SW 1271 (cell line): ENCODE results near the gene TRIM17.

Source experiments
- DNase-seq, 2 experiments: peaks; one replicate each; lab custom pipeline; 2025; lab: John Stamatoyannopoulos, UW

TRIM17 gene

DNA sequence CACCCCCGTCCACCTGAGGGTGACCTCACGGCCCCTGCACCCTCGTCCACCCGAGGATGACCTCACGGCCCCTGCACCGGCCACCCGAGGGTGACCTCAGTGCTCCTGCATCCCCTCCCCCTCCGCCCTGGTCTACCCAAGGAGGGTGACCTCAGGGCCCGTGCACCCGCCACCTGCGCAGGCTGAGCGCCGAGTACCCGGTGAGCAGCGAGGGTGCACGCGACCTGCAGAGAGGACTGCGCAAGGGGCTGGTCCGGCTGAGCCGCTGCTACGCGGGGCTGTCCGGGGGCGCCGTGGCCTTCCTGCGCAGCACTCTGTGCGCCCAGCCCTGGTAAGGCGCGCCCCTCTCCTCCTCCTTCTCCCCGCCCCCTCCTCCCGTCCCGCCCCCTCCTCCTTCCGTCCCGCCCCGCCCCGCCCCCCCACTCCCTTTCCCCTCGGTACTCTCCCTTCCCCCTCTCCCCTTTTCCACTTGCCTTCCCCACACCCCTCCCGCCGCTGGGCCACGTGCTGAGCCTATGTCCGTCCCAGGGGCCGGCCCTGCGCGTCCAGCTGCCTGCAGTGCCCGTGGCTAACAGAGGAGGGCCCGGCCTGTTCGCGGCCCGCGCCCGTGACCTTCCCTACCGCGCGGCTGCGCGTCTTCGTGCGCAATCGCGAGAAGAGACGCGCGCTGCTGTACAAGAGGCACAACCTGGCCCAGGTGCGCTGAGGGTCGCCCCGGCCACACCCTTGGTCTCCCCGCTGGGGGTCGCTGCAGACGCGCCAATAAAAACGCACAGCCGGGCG is 38.4 kb downstream of the TRIM17 start:
- peak in 1 of 2 experiments; percentile 12 for DNase-seq

DNA sequence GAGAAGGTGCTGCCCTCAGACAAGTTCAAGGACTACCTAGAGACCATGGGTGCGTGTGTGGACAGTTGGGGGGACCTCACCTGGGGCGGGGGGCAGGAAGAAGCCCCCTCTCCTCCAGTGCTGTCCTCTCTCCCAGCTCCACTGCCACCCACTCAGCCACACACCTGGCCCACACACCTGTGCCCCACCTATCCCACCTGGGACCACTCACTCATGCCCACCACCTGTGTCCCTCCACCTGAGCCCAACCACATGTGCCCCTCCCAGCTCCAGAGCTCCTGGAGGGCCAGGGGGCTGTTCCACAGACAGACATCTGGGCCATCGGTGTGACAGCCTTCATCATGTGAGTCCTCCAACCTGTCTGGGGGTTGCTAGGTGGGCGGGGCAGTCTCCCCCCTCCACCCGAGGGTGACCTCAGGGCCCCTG is 39.0 kb downstream of the TRIM17 start:
- no peak for DNase-seq

DNA sequence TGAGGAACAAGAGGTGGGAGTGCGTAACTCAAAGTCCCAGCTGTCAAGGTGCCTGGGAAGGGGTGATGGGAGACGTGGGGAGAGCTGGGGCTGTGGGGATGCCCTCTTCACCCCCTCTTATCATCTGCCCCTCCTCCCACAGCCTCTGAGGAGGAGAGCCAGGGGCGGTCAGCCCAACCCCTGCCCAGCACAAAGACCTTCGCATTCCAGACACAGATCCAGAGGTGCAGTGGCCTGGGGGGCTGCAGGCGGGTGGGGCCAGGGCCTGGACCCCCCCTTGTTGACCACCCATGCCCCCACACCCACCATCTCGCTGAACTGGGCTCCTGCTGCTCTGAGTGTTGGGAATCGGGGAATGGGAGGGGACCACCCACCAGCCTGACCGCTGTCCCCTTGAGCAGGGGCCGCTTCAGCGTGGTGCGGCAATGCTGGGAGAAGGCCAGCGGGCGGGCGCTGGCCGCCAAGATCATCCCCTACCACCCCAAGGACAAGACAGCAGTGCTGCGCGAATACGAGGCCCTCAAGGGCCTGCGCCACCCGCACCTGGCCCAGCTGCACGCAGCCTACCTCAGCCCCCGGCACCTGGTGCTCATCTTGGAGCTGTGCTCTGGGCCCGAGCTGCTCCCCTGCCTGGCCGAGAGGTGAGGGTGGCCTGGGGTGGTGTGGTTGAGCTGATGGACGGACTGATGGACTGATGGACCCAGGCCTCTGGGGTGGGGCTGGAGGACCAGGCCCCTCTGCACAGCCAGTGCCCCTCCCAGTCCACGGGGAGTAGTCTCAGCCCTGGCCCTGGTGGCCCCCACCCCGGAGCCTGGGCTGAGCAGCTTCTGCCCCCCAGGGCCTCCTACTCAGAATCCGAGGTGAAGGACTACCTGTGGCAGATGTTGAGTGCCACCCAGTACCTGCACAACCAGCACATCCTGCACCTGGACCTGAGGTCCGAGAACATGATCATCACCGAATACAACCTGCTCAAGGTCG is 39.7 kb downstream of the TRIM17 start:
- DNase-seq = no peak

DNA sequence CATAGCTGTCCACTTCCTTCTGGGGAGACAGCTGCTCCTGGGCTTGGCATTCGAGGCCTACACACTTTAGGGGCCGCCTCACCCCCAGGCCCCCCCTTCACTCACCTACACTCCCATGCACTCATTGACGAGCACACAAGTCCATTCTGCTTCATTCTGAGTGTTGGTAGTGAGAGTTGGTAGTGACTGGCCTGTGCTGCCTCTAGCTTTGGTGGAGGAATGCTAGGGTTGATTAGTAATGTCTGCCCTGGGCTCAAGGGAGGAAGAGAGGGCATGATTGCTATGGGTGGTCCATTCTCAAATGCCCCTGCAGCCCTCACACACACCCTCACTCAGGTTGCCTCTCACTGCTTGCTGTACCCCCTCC is 40.4 kb downstream of the TRIM17 start:
- no peak for DNase-seq

DNA sequence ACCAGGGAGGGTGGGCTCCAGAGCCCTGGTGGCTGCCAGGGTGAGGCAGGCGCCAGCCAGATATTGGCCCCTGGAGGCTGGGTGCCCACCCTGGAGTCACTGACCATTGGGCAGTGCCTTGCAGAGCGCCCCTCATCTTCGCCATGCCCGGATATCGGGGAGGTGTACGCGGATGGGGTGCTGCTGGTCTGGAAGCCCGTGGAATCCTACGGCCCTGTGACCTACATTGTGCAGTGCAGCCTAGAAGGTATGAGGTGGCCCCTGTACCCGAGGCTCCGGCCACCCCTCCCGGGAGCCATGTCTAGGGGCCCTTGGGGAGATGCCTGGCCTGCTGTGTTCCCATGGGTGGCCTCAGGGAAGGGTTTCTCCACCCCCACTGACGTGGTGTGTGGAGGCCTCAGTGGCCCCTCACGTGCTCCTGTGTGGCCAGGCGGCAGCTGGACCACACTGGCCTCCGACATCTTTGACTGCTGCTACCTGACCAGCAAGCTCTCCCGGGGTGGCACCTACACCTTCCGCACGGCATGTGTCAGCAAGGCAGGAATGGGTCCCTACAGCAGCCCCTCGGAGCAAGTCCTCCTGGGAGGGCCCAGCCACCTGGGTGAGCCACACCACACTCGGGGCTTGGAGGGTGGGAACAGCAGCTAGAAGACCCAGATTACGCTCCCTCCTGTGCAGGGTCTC is 40.9 kb downstream of the TRIM17 start:
- no peak for DNase-seq

DNA sequence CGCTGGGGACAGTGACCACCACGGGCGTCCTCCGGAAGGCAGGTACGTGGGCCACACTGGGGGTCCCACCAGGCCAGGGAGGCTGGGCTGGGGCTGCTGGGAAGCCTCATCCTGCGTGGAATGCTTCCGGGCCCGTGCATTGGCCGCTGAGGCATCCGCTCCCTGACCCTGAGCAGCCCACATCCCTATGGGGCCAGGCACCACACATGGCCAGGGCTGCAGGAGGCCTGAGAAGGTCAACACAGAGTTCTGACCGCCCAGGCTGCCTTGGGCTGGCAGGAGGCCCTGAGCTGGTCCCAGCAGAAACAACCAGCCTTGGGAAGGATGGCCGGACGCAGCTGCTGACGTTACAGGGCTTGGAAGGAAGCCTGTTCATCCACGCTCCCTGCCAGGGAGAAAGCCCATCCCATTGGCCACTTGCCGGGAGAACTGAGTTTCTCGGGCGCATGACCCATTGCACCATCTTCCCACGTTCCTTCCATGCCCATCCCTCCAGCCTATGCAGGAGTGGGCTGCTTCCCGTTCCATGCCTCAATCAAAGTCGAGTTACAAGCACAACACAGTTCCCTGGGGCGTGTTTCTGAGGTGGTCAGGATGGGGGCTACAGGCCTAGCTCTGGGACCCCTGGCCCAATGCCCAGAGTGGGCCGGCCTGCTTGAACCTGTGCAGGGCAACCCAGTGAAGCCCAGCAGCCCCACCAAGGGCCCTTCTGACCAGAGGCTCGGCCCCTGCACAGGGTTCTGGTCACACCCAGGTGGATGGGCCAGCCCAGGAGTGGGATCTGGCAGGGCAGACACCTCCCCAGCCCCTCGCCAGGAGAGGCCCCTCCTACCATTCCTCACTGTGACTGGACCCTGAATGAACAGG is 41.7 kb downstream of the TRIM17 start:
- DNase-seq = no peak

DNA sequence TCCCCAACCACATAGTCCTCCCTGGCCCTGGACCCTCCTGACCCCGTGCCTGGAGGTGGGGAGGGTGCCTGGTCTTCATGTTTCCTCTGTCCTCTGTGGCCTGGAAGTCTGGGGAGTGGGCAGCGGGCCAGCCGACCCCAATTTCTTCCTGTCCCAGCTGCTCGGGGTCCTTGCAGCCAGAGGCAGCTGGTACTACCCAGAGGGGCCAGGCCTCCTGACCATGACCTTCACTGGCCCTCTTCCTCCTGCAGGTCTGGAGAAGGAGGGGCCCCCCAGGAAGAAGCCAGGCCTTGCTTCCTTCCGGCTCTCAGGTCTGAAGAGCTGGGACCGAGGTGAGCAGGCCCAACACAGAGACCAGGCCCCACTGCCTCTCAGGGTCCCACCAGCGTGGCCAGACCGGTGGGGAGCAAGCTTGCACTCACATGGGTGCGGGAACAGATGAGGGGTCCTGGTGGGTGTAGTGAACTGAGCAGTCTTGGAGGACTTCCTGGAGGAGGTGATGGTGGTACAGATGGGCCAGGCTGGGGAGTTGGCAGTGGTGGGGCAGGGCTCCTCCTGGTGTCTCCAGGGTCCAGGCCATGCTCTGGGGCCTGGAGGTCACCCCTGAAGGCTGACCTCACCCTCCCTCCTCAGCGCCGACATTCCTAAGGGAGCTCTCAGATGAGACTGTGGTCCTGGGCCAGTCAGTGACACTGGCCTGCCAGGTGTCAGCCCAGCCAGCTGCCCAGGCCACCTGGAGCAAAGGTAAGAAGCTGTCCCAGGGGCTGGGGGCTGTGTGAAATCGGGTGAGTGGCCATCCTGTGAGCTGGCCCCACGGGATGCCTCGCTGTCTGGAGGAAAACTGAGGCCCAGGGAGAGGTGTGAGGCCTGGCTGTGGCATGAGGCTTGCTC is 42.7 kb downstream of the TRIM17 start:
- DNase-seq = no peak

DNA sequence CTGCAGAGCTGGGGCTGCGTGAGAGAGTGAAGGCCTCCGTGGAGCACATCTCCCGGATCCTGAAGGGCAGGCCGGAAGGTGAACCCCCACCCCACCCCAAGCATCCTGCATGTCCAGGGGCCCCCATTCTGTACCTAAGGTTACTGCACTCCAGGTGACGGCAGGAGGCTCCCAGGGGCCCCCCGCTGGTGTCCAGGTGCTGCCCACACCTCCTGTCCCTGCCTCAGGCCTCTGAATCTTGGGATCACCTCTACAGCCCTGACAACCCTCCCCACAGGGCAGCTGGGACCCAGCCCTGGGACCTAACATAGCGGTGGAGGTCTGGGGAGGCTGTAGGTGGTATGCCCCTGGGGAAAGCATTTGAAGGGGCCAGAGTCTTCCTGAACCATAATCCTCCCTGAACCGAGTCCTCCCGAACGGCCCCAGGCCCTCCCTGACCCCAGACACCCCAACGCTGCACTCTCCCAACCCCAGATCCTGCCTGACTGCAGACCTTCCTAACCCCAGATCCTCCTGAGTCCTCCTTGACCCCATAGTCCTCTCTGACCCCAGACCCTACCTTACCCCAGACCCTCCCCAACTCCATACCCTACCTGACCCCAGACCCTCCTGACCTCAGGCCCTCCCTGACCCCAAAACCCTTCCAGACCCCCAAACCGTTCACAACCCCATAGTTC is 43.5 kb downstream of the TRIM17 start:
- DNase-seq = no peak

DNA sequence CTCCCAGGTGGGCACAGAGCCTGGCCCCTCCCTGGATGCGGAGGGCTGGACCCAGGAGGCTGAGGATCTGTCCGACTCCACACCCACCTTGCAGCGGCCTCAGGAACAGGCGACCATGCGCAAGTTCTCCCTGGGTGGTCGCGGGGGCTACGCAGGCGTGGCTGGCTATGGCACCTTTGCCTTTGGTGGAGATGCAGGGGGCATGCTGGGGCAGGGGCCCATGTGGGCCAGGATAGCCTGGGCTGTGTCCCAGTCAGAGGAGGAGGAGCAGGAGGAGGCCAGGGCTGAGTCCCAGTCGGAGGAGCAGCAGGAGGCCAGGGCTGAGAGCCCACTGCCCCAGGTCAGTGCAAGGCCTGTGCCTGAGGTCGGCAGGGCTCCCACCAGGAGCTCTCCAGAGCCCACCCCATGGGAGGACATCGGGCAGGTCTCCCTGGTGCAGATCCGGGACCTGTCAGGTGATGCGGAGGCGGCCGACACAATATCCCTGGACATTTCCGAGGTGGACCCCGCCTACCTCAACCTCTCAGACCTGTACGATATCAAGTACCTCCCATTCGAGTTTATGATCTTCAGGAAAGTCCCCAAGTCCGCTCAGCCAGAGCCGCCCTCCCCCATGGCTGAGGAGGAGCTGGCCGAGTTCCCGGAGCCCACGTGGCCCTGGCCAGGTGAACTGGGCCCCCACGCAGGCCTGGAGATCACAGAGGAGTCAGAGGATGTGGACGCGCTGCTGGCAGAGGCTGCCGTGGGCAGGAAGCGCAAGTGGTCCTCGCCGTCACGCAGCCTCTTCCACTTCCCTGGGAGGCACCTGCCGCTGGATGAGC is 44.3 kb downstream of the TRIM17 start:
- no peak for DNase-seq

DNA sequence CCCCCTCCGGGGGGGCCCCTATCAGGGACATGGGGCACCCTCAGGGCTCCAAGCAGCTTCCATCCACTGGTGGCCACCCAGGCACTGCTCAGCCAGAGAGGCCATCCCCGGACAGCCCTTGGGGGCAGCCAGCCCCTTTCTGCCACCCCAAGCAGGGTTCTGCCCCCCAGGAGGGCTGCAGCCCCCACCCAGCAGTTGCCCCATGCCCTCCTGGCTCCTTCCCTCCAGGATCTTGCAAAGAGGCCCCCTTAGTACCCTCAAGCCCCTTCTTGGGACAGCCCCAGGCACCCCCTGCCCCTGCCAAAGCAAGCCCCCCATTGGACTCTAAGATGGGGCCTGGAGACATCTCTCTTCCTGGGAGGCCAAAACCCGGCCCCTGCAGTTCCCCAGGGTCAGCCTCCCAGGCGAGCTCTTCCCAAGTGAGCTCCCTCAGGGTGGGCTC is 44.9 kb downstream of the TRIM17 start:
- no peak for DNase-seq

DNA sequence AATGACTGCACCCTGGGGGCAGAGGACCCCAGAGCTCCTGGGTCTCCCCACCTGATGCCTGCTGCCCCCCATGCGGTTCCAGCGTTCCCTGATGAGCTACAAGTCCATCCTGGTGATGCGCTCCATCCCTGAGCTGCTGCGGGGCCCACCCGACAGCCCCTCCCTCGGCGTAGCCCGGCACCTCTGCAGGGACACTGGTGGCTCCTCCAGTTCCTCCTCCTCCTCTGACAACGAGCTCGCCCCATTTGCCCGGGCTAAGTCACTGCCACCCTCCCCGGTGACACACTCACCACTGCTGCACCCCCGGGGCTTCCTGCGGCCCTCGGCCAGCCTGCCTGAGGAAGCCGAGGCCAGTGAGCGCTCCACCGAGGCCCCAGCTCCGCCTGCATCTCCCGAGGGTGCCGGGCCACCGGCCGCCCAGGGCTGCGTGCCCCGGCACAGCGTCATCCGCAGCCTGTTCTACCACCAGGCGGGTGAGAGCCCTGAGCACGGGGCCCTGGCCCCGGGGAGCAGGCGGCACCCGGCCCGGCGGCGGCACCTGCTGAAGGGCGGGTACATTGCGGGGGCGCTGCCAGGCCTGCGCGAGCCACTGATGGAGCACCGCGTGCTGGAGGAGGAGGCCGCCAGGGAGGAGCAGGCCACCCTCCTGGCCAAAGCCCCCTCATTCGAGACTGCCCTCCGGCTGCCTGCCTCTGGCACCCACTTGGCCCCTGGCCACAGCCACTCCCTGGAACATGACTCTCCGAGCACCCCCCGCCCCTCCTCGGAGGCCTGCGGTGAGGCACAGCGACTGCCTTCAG is 45.5 kb downstream of the TRIM17 start:
- no peak for DNase-seq

DNA sequence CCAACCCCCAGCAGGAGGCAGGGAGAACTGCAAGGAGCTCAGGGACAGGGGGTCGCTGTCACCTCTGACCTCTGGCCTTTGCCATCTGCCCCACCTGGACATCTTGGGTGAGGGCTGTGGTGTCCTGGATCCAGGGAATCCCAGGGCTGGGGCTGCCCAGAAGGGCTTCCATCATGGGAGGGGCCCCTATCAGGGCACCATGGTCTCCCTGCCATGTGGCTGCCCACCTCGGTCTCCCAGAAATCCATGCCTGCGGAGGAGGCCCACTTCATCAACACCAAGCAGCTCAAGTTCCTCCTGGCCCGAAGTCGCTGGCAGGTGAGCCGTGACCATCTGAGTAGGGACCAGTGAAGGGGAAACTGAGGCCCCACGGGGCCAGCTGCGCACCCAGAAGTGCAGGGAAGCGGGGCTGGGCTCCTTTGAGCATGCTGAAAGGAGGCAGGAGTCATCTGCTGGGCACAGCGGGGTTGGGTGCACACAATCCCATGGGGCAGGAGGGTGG is 46.2 kb downstream of the TRIM17 start:
- no peak for DNase-seq

DNA sequence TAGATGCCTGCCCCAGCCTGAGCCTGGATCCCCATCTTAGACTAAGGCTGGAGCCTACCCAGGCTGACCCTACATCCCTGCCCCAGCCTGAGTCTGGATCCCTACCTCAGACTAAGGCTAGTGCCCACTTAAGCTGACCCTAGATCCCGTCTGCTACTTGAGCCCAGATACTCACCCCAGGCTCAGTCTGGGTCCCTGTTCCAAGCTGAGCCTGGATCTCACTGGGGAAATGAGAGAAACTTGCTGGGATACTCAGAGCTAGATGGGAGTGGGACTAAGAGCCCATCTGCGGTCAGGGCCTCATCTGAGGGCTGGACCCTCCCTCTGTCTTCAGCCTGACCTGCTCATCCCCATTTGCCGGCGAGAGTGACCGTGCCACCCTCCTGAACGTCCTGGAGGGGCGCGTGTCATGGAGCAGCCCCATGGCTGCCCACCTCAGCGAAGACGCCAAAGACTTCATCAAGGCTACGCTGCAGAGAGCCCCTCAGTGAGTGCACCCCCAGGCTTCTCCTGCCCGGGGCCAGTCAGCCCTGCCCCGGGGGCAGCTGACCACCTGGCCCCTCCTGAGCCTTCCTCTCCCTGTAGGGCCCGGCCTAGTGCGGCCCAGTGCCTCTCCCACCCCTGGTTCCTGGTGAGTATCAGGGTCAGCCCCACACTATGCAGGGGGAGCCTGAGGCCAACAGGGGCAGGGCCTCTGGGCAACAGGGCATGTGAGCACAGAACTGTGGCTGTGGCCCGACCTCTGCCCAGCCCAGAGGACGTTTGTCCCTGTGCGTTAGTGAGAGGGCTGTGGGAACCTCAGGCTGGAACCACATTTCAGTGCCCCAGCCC is 46.8 kb downstream of the TRIM17 start:
- no peak for DNase-seq

DNA sequence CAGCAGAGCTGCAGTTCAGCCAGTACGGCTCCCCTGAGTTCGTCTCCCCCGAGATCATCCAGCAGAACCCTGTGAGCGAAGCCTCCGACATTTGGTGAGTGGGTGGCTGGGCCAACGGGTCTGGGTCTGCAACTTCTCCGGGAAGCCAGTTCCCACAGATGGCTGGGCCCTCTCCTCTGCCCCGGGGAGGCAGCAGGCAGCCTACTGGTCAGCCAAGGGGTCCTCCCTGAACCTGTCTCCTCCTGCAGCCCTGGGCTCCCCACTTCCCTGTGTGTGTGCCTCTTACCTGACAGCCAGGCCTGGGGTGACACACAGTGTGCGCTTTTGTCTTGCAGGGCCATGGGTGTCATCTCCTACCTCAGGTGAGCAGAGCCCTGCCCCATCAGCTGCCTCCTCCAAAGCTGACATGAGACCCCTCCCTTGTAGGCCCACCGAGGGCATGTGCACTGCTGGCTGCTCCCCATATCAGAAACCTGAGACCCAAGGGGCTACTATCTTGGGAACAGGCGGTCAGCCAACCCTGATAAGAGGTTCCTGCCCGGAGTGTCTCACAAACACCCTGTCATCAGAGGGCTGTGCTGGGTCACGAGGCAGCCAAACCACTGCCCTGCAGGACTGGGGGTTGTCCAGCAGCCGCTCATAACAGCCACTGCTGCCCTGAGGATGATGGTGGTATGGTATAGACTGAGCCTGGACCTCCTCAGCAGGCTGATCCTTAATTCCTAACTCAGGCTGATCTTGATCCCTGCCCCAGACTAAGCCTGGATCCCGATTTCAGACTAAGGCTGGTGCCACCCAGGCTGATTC is 47.7 kb downstream of the TRIM17 start:
- DNase-seq = no peak

DNA sequence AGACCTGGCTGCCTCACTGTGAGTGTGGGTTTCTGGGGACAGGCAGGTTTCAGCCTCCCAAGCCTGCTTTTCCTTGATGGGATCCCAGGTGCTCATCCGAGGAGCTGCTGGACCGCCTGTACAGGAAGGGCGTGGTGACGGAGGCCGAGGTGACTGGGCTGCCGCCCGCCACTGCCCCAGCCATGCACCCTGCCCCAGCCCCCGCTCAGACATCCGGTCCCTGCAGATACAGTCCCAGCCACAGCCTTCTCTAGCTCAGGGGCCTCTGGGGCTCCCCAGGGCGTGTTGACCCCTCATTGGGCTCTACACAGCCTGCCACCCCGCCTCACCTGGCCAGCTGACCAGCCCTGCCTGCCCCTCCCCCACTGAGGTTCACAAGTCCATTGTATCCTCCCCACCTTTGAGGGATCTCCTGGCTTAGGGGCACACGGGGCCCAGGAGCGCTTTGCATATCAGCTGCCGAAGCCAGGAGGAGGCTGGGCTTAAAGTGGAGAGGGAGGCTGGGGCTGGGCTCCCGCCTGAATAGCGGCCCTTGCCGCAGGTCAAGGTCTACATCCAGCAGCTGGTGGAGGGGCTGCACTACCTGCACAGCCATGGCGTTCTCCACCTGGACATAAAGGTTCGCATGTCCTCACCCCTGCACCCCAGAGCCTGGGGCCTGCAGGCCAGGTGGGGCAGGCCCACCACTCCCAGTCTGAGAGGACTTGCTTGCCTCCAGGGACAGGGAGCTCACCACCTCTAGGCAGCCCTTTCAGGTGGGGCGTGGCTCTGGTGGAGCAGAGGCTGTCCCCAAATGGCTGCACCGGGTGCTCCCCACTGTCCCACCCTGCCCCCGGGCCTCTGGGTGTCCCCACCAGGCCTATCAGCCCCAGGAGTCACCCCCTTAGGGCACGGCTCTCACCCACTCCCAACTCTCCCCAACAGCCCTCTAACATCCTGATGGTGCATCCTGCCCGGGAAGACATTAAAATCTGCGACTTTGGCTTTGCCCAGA is 48.6 kb downstream of the TRIM17 start:
- no peak for DNase-seq
